ENCODE measurements around the gene LCA5L. TPM values are rescaled to one million over a fixed set of nuclear protein-coding genes. Genes with fewer than 3 reads are reported as not detected.
"Not testable (repeated sequence)": the region's sequence is repeated elsewhere in the genome, so short reads cannot be mapped to it uniquely, and the experiment has no call there.

LCA5L gene
- polyA plus RNA-seq, 1 donor from 2014 or later, result not detected

DNA sequence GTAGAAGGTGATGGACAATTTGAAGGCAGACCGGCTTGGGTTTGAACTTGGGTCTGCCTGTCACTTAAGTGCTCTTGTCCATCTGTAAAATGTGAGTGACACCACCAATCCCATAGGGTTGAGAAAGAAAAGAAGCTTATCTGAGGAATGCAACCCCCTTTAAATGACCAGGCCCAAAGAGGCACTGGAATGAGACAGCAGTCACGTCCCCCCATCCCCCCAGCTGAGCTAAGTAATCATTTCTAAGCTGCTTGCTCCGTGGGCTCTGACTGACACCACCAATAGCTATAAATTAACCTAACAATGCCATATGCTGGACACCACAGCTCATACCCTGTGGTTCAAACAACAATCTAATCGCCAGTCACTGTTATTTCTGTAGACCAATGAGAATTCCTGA lies 15.1 kb downstream of the LCA5L start:
- Mint-ChIP-seq H3K4me3 (peak overlapping the region in 1 of 4 donors; percentile 49), H3K27ac (no peak overlapping the region), H3K27me3 (peaks cover 8% of the 10 kb centered on the region), H3K36me3 (no peaks in the 10 kb centered on the region), H3K4me1 (peaks cover 0 to 4% (median 1%) of the 10 kb centered on the region in 3 donors), H3K9me3 (no peaks in the 10 kb centered on the region)

DNA sequence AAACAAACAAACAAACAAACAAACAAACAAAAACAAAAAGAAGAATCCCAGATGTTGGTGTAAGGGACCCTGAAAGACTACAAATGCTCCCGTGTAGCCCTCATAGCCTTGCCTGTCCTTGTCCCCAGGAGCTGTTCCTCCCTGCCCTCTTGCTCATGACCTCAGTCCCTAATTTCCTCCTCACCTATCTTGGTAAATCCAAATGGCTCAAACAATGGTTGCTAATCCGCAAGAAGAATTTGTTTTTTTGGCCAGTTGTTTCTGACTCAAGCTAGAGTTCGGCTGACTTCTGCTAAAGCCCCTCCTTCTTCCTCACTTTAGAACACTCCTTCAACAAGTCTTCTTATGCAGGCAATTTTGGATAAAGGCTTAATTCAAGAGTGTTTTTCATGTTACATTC lies 15.6 kb downstream of the LCA5L start:
- peaks cover 0 to 4% (median 1%) of the 10 kb centered on the region in 3 donors for H3K4me1 Mint-ChIP-seq
- no peak overlapping the region for H3K27ac Mint-ChIP-seq
- H3K4me3 Mint-ChIP-seq, result no peak overlapping the region
- peaks cover 8% of the 10 kb centered on the region for H3K27me3 Mint-ChIP-seq
- no peaks in the 10 kb centered on the region for H3K36me3 Mint-ChIP-seq
- no peaks in the 10 kb centered on the region for H3K9me3 Mint-ChIP-seq

DNA sequence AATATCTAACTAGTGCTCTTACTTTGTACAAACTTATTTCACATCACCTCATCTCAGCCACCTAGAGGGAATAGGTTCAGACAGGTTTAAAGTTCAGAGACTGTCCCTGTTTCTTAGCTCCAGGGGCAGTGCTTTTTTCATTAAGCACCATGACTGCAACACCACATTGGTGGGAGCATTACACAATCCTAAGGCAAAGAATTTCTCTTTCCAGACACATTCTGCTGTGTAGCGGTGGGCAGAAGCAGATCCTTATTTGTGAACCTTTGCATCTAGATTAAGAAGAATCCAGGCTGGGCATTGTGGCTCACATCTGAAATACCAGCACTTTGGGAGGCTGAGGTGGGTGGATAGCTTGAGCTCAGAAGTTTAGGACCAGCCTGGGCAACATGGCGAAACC lies 16.1 kb downstream of the LCA5L start:
- H3K36me3 Mint-ChIP-seq, result no peaks in the 10 kb centered on the region
- peaks cover 0 to 4% (median 1%) of the 10 kb centered on the region in 3 donors for H3K4me1 Mint-ChIP-seq
- H3K27ac Mint-ChIP-seq, result no peak overlapping the region
- H3K9me3 Mint-ChIP-seq, result no peaks in the 10 kb centered on the region
- H3K4me3 Mint-ChIP-seq, result no peak overlapping the region
- H3K27me3 Mint-ChIP-seq, result peaks cover 8% of the 10 kb centered on the region

DNA sequence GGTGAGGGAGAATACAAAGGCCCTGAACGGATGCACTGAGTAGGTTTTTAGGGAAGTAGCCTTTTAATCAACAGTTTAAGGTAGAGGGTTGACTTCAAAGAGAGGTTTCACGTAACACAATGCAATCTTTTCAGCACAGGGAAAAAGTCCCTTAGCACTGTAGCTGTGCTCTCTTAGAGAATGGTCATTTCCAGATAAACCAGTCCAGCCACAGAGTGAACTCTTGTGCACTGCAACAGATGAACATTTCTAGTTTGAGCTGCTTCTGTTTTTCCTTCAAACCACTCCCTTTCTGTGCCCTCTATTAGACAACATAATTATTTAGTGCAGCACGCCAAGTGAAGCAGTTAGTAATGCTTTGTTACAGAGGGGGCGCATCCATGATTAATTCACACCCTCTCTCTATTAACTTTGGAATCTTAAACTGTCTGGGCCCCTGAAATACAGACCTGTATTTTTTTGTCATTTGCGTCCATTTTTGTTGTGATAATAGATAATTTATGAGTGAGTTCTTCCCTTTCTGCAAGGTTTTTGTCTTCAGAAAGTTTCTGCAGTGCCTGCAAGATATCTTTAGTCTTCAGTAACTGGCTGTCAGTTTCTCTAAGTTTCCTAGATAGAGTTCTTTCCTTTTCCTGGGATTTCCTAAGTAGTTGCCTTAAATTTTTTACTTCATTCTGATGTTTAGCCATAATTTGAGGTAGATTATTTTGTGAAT lies 22.9 kb downstream of the LCA5L start:
- H3K4me1 Mint-ChIP-seq, result peaks cover 0 to 1% (median 0%) of the 10 kb centered on the region in 3 donors
- H3K27ac Mint-ChIP-seq, result no peak overlapping the region
- H3K27me3 Mint-ChIP-seq, result no peaks in the 10 kb centered on the region
- no peak overlapping the region for H3K4me3 Mint-ChIP-seq
- H3K9me3 Mint-ChIP-seq, result no peaks in the 10 kb centered on the region
- no peaks in the 10 kb centered on the region for H3K36me3 Mint-ChIP-seq

DNA sequence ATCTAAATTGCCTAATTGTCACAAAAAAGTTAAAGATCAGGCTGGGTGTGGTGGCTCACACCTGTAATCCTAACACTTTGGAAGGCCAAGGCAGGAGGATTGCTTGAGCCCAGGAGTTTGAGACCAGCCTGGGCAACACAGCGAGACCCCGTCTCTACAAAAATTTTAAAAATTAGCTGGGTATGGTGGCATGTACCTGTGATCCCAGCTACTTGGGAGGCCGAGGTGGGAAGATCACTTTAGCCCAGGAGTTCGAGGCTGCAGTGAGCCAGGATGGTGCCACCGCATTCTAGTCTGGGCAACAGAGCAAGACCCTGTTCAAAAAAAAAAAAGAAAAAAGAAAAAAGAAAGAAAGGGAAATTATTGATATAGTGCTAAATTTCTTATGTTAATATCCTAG lies 26.4 kb downstream of the LCA5L start:
- H3K9me3 Mint-ChIP-seq, H3K27ac Mint-ChIP-seq, H3K27me3 Mint-ChIP-seq, H3K36me3 Mint-ChIP-seq, H3K4me3 Mint-ChIP-seq, H3K4me1 Mint-ChIP-seq: not testable (repeated sequence)

DNA sequence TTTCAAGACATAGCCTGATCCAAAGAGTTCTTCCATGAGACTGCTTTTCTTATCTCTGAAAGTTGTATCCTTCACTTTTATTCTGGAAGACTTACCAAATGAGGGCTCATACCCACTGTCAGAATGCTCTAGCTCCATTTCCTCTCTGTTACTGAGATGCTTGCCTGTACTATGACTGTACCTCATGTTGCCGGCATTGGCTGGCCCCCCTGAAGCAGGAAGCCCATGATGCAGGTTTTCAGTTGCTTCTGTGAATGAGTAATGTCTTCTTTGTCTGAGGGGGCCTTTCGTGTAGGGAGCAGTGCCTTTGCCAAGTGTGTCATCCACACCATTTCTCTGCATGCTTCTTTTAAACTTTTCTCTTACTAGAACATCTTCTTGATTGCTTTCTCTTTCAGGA lies 39.5 kb downstream of the LCA5L start:
- no peaks in the 10 kb centered on the region for H3K4me1 Mint-ChIP-seq
- no peak overlapping the region for H3K27ac Mint-ChIP-seq
- H3K9me3 Mint-ChIP-seq, result no peaks in the 10 kb centered on the region
- peaks cover 7% of the 10 kb centered on the region for H3K36me3 Mint-ChIP-seq
- peak overlapping the region in 1 of 4 donors; percentile 19 for H3K4me3 Mint-ChIP-seq
- H3K27me3 Mint-ChIP-seq, result no peaks in the 10 kb centered on the region

DNA sequence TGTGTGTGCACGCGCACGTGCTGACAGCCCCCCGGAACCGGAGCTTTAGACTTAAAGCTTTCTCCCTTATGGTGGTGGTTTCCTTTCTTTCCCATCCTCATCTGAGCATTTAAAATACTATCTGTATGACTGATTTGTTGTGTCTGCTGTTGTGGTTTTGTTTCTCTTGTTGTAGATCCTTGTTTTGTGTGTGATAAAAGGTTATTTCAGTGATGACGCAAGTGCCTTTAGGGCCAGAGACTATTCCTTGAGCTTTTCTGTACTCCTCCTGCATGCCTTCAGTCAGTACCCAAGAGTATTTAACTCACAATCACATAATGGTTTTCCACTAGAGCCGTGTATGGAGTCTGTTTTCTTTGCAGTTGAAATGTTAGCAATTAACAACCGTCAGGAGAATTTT lies 45.4 kb downstream of the LCA5L start:
- no peaks in the 10 kb centered on the region for H3K9me3 Mint-ChIP-seq
- no peaks in the 10 kb centered on the region for H3K27me3 Mint-ChIP-seq
- no peak overlapping the region for H3K27ac Mint-ChIP-seq
- H3K4me3 Mint-ChIP-seq, result no peak overlapping the region
- no peaks in the 10 kb centered on the region for H3K4me1 Mint-ChIP-seq
- H3K36me3 Mint-ChIP-seq, result no peaks in the 10 kb centered on the region

DNA sequence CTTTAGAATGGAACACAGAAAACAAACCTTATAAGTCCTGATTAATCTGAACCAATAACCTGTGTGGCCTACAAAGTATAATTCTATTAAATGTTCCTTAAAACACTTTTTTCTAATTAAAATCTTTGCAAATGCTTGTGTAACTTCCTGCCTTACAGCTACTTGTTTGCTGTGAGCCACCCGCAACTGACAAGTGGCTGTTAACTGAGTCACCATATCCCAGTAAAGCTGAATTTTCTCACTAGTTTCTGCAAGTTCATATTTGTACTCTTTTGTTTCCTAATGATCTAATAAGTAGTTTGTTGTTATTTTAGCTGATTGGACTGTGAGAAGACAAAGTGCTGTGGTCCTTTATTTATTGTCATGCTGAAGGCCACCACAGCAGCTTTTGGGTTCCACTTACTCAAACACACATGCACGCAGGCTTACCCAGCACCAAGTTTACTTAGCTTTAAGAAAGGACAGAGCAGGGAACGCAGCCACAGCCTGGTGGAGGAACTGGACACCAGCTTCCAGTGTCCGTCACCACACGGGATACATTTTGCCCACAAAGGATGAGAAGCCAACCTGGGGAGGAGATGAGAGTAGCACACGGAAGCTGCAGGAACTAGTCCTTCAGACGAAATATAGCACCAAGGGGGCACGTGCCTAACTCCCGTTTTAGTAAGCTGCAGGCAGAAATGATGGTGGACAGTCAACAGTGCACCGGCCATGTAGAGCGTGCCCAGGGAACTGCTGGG lies 47.8 kb downstream of the LCA5L start:
- Mint-ChIP-seq H3K27me3 (no peaks in the 10 kb centered on the region), H3K36me3 (no peaks in the 10 kb centered on the region), H3K4me3 (no peak overlapping the region), H3K27ac (no peak overlapping the region), H3K4me1 (no peaks in the 10 kb centered on the region), H3K9me3 (no peaks in the 10 kb centered on the region)

DNA sequence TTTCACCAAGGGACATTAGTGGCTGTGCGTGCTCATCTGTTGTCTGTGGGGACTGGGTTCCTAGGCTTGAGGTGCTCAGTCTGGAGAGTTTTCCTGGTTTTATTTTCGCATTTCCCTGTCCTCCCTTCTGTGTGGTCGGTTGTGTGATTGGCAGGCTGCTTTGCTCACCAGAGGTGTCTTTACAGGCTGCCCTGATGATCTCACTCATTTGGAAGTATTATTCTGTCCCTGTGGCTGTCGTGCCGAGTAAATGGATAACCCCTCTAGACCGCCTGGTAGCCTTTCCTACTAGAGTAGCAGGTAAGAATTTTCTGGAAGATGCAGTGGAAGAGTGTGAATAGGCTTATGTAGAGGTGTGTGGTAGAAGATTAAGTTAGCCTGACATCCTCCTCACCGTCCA lies 52.6 kb downstream of the LCA5L start:
- no peak overlapping the region for H3K27ac Mint-ChIP-seq
- H3K4me1 Mint-ChIP-seq, result peaks cover 2 to 14% (median 4%) of the 10 kb centered on the region in 3 donors
- peak overlapping the region in 1 of 4 donors; percentile 2 for H3K4me3 Mint-ChIP-seq
- H3K9me3 Mint-ChIP-seq, result no peaks in the 10 kb centered on the region
- H3K27me3 Mint-ChIP-seq, result no peaks in the 10 kb centered on the region
- H3K36me3 Mint-ChIP-seq, result peaks cover 2% of the 10 kb centered on the region

DNA sequence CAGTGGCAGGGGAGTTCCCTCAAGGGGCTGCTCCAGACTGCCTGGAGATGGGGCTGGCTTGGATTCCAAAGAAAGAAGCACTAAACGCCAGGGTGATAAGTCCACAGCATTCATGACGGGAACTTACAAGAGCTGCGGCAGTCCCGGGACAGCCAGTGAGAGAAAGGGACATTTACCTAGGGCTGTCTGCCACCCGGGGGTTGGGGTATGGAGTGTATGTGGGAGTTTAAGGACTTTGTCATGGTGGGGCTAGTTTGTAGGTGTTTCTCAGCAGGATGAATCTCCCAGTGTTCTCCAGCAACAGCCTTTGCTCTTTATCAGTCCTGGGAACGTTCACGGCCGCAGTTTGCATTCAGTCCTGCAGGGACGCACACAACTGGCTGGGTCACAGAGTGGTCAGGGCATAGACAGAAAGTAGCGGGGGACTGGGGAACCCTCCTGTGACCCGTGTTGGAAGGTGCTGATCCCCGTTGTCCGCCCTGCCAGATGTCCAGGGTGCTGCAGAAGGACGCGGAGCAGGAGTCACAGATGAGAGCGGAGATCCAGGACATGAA lies 55.3 kb downstream of the LCA5L start:
- no peaks in the 10 kb centered on the region for H3K27me3 Mint-ChIP-seq
- no peaks in the 10 kb centered on the region for H3K9me3 Mint-ChIP-seq
- H3K27ac Mint-ChIP-seq, result no peak overlapping the region

DNA sequence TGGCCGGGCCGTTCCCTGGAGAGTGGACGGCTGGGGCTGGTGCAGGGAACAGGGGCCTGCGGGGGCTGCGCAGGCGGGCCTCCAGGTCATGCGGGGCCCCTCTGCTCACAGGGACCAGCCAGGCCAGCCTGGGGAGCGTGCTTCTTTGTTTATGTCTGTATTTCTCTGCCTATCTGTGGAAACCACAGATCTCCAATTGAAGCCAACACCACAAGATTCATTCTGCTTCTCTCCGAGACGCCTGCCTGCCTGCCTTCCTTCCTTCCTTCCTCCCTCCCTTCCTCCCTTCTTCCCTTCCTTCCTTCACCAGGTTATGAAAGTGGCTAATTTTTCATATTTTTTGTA lies 56.8 kb downstream of the LCA5L start:
- H3K4me3 Mint-ChIP-seq, result peak overlapping the region; percentile 80 to 96 (median 84)
- peak overlapping the region; percentile 31 to 85 (median 72) for H3K27ac Mint-ChIP-seq
- peaks cover 2% of the 10 kb centered on the region for H3K36me3 Mint-ChIP-seq
- no peaks in the 10 kb centered on the region for H3K9me3 Mint-ChIP-seq
- H3K4me1 Mint-ChIP-seq, result peaks cover 4 to 19% (median 10%) of the 10 kb centered on the region in 3 donors
- no peaks in the 10 kb centered on the region for H3K27me3 Mint-ChIP-seq

More for the DNA sequence above, 55.3 kb downstream of the LCA5L start:
- H3K4me3 Mint-ChIP-seq, result peak overlapping the region in 1 of 4 donors; percentile 81
- peaks cover 2 to 19% (median 7%) of the 10 kb centered on the region in 3 donors for H3K4me1 Mint-ChIP-seq
- H3K36me3 Mint-ChIP-seq, result peaks cover 2% of the 10 kb centered on the region

DNA sequence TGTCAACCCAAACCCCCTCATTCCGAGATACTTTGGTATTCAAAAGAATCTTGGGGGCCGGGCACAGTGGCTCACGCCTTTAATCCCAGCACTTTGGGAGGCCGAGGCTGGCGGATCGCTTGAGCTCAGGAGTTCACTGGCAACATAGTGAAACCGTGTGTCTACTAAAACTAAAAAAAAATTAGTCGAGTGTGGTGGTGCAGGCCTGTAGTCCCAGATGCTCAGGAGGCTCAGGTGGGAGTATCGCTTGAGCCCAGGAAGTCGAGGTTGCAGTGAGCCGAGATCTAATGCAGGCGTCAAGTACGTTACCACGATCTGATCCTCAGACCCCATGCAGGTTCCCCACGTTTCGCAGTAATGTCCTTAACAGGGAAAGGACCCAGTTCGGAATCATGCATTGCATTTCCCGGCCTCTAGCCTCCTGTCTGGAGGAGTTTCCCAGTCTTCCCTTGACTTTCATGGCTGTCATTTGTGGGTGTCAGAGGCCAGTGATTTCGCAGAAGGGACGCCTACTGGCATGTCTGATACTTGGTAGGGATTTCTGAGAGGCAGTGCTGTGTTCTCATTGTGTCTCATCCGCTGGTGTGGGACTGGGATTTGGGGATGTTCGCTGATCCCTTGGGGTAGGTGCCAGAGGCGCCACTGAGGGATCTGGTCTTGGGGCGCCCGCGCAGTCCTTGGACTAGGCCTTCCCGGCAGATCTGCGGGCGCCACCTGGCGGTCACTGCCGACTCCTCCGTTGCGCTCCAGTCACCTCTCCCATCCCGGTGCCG lies 57.4 kb downstream of the LCA5L start:
- H3K27me3 Mint-ChIP-seq, result no peaks in the 10 kb centered on the region
- no peaks in the 10 kb centered on the region for H3K9me3 Mint-ChIP-seq
- H3K27ac Mint-ChIP-seq, result peak overlapping the region; percentile 72 to 93 (median 85)
- H3K4me1 Mint-ChIP-seq, result peaks cover 4 to 19% (median 10%) of the 10 kb centered on the region in 3 donors
- H3K36me3 Mint-ChIP-seq, result peaks cover 2% of the 10 kb centered on the region
- peak overlapping the region; percentile 81 to 96 (median 90) for H3K4me3 Mint-ChIP-seq

DNA sequence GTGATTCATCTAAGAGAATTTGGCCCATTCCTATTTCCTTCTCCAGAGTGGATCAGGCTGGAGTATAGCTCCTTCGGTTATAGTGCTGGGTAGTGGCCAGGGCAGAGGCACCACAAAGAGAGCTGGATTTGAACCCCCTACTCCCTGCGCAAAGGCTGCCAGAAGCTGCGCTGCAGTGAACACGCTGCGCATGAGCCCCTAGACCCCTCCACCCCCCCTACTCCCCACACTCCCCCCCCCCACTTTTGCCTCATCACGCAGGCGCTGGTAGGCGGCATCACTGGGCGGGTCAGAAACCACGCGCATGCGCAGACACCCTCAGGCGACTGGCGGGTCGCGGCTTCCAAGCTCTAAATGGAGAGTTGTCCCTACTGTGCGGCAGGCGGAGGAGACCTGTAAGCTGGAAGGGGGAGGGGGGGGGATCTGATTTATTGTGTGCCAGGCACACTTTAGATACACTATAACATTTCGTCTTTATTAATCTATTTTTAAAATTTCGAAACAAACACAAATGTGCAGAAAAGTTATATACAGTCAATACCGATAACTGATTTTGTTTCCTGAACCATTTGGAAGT lies 58.0 kb downstream of the LCA5L start:
- H3K27me3 Mint-ChIP-seq, result no peaks in the 10 kb centered on the region
- H3K4me3 Mint-ChIP-seq, result peak overlapping the region; percentile 81 to 96 (median 90)
- H3K9me3 Mint-ChIP-seq, result no peaks in the 10 kb centered on the region
- H3K36me3 Mint-ChIP-seq, result peaks cover 2% of the 10 kb centered on the region
- H3K27ac Mint-ChIP-seq, result peak overlapping the region; percentile 72 to 93 (median 85)
- peaks cover 4 to 19% (median 12%) of the 10 kb centered on the region in 3 donors for H3K4me1 Mint-ChIP-seq

DNA sequence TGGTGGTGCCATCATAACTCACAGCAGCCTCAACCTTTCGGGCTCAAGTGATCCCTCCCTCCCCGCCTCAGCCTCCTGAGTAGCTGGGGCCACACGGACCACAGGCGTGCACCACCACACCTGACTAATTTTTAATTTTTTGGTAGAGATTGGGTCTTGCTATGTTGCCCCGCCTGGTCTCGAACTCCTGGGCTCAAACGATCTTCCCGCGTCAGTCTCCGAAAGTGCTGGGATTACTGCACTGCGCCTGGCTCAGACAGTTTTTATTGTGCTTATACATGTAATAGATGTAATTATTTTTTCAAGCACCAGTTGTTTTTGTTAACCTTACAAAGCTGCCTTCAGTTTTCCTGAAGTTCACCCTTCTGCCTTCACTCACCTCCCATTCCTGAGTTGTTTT lies 58.7 kb downstream of the LCA5L start:
- peak overlapping the region in 1 of 3 donors; percentile 93 for H3K27ac Mint-ChIP-seq
- H3K4me1 Mint-ChIP-seq, result peaks cover 8 to 25% (median 16%) of the 10 kb centered on the region in 3 donors
- H3K9me3 Mint-ChIP-seq, result no peaks in the 10 kb centered on the region
- no peaks in the 10 kb centered on the region for H3K27me3 Mint-ChIP-seq
- peak overlapping the region; percentile 81 to 96 (median 90) for H3K4me3 Mint-ChIP-seq
- H3K36me3 Mint-ChIP-seq, result peaks cover 5% of the 10 kb centered on the region
